Subcutaneous abdominal adipose tissue (tissue), 5 donors: ENCODE results near the gene TXLNB.
A peak's percentile ranks its signal among the peaks of the same experiment; 100 is the strongest.
"Not testable (repeated sequence)": the region's sequence is repeated elsewhere in the genome, so short reads cannot be mapped to it uniquely, and the experiment has no call there.

Experiments used
- H3K27ac ChIP-seq: one replicate; pipeline ENCODE4 v1.7.0; 2013; ENCODE audit warnings: low read depth, mild to moderate bottlenecking, inconsistent platforms, low read length, moderate library complexity
- H3K27me3 ChIP-seq, 5 donors: one replicate each; pipeline ENCODE4 v1.7.0; 2013; ENCODE audit warnings: low read length in 5 of 5, inconsistent platforms in 1 of 5; ENCODE audit not compliant: control insufficient read depth in 5 of 5, insufficient read depth in 4 of 5
- H3K36me3 ChIP-seq, 5 donors: one replicate each; pipeline ENCODE4 v1.7.0; 2013; ENCODE audit warnings: low read length in 5 of 5; ENCODE audit not compliant: control insufficient read depth in 5 of 5, insufficient read depth in 5 of 5
- H3K4me1 ChIP-seq, 5 donors: one replicate each; pipeline ENCODE4 v1.7.0; 2013; ENCODE audit warnings: low read length in 5 of 5, mild to moderate bottlenecking in 3 of 5, moderate library complexity in 1 of 5; ENCODE audit not compliant: control insufficient read depth in 5 of 5, insufficient read depth in 5 of 5
- H3K4me3 ChIP-seq, 5 donors: one replicate each; pipeline ENCODE4 v1.7.0; 2013; ENCODE audit warnings: low read length in 5 of 5, low read depth in 1 of 5
- H3K9ac ChIP-seq, 5 donors: one replicate each; pipeline ENCODE4 v1.7.0; 2013; ENCODE audit warnings: low read length in 5 of 5, mild to moderate bottlenecking in 4 of 5, moderate library complexity in 3 of 5
- H3K9me3 ChIP-seq, 5 donors: one replicate each; pipeline ENCODE4 v1.7.0; 2013; ENCODE audit warnings: low read length in 5 of 5; ENCODE audit not compliant: control insufficient read depth in 5 of 5
- donor health status: healthy.
- donor health status: healthy.
- donor health status: healthy.
- donor health status: healthy.
- donor health status: healthy.

TXLNB gene

GRCh38 chr6:139219271-139219729 lies 72.5 kb downstream of the TXLNB start:
- Histone ChIP-seq H3K9me3 (no peaks in the 10 kb centered on the region), H3K27me3 (no peaks in the 10 kb centered on the region), H3K27ac (no peak overlapping the region), H3K4me1 (peaks cover 2 to 7% (median 6%) of the 10 kb centered on the region in 5 donors), H3K36me3 (no peaks in the 10 kb centered on the region), H3K4me3 (peak overlapping the region in 2 of 5 donors; percentile 27 to 39), H3K9ac (no peak overlapping the region)

GRCh38 chr6:139212460-139212859 lies 79.3 kb downstream of the TXLNB start:
- H3K9me3 ChIP-seq, H3K27ac ChIP-seq, H3K36me3 ChIP-seq, H3K27me3 ChIP-seq, H3K4me1 ChIP-seq, H3K4me3 ChIP-seq, H3K9ac ChIP-seq: not testable (repeated sequence)

- H3K9ac ChIP-seq, H3K4me1 ChIP-seq, H3K36me3 ChIP-seq, H3K27me3 ChIP-seq, H3K27ac ChIP-seq, H3K4me3 ChIP-seq: not testable (repeated sequence)
- H3K9me3 ChIP-seq, result peaks cover 0 to 12% (median 6%) of the 10 kb centered on the region in 5 donors
Measured at GRCh38 chr6:139210766-139211165, 81.0 kb downstream of the TXLNB start.

GRCh38 chr6:139205843-139206242 lies 86.0 kb downstream of the TXLNB start:
- Histone ChIP-seq H3K9me3 (peaks cover 0 to 14% (median 6%) of the 10 kb centered on the region in 5 donors), H3K36me3 (no peaks in the 10 kb centered on the region), H3K4me3 (no peak overlapping the region), H3K9ac (no peak overlapping the region), H3K27ac (no peak overlapping the region), H3K4me1 (no peaks in the 10 kb centered on the region), H3K27me3 (no peaks in the 10 kb centered on the region)

GRCh38 chr6:139204978-139205377 lies 86.8 kb downstream of the TXLNB start:
- Histone ChIP-seq H3K9me3 (peaks cover 0 to 14% (median 6%) of the 10 kb centered on the region in 5 donors), H3K27me3 (no peaks in the 10 kb centered on the region), H3K36me3 (no peaks in the 10 kb centered on the region), H3K9ac (no peak overlapping the region), H3K4me1 (no peaks in the 10 kb centered on the region), H3K27ac (no peak overlapping the region), H3K4me3 (no peak overlapping the region)

GRCh38 chr6:139201378-139201777 lies 90.4 kb downstream of the TXLNB start:
- Histone ChIP-seq H3K4me3 (no peak overlapping the region), H3K27me3 (no peaks in the 10 kb centered on the region), H3K9ac (no peak overlapping the region), H3K27ac (no peak overlapping the region), H3K9me3 (peaks cover 0 to 9% (median 6%) of the 10 kb centered on the region in 5 donors), H3K36me3 (no peaks in the 10 kb centered on the region), H3K4me1 (no peaks in the 10 kb centered on the region)

- no peak overlapping the region for H3K27ac ChIP-seq
- H3K4me3 ChIP-seq, result no peak overlapping the region
- peaks cover 0 to 3% (median 0%) of the 10 kb centered on the region in 5 donors for H3K9me3 ChIP-seq
- H3K36me3 ChIP-seq, result no peaks in the 10 kb centered on the region
- H3K9ac ChIP-seq, result no peak overlapping the region
- H3K27me3 ChIP-seq, result no peaks in the 10 kb centered on the region
- no peaks in the 10 kb centered on the region for H3K4me1 ChIP-seq
Measured at GRCh38 chr6:139198529-139199288, 93.1 kb downstream of the TXLNB start.

- H3K27me3 ChIP-seq, result no peaks in the 10 kb centered on the region
- H3K9ac ChIP-seq, result no peak overlapping the region
- H3K27ac ChIP-seq, result no peak overlapping the region
- no peaks in the 10 kb centered on the region for H3K36me3 ChIP-seq
- H3K4me3 ChIP-seq, result no peak overlapping the region
- H3K4me1 ChIP-seq, result no peaks in the 10 kb centered on the region
- H3K9me3 ChIP-seq, result no peaks in the 10 kb centered on the region
Measured at GRCh38 chr6:139194740-139195139, 97.1 kb downstream of the TXLNB start.
